IPS DF 4.7 (cell line): ENCODE measurements around the gene TMUB1.

Source experiments
- DNase-seq: peaks from one replicate; pipeline ENCODE4 v3.0.0-alpha.2; 2013; ENCODE audit warnings: low spot score; ENCODE audit errors: extremely low read depth

TMUB1 gene

DNA sequence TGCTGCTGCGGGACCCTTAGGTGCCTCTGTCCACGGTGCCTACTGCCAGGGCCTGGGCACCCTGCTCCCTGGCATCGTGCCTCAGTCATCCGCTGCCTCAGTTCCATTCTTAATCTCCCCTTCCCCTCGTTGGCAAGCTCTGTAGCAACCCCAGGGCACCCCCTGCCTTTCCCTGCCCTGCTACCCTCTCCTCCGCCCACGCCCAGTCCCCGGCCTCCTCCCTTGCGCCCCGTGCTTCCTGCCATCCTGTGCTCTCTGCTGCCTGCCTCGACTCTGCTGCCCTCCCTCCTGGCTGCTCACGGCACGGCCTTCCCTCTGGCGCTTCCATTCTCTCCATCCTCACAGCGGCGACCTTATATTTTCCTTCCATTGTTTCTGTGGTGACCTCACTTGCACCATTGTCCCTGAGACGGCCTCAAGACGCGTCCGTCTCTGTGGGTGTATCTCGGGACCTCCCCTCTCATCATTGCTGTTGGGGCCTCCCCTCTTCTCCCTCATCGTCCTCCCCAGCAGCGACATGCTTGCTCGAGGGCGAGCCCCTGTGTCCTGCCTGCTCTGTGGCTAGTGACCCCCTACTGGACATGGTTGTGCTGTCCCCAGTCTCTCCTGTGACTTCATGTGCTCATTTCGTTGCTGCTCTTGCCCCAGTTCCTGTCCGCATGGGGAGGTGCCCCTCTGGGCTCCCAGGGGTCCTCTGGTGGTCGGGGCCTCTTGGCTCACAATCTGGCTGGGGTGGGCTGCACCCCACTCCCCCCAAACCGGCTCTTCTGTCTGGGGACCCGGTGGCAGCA, 38.3 kb upstream of the TMUB1 start:
- no peak for DNase-seq

DNA sequence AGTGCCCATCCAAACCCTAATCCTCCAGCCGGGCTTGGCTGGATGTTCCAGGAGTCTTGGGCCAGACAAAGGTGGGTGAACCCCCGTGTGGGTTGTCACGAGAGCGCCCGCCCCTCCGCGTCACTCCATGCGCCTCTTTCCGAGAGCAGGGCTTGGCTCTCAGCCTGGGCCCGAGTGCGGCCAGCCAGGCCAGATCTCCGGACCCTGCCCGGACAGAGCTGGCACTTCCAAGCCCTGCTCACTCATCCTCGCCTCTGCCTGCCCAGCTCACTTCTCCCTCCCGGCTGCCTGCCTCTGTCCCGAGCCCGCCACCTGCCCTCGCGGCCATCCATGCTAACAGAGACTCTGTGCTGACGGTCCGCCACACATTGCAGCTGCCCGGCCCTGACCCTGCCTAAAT, 37.6 kb upstream of the TMUB1 start:
- no peak for DNase-seq

DNA sequence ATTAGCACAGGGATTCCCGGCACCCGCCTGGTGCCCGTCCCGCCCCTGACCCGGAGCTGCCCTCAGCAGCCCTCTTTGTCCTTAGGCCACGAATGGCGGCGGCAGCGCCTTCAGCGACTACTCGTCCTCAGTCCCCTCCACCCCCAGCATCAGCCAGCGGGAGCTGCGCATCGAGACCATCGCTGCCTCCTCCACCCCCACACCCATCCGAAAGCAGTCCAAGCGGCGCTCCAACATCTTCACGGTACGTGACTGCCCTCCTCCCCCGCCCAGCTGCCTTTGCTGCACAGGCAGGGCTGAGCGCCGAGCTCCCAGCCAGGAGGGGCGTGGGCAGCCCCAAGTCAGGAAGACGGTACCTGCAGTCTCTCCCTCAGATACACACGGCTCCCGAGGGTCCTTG, 36.6 kb upstream of the TMUB1 start:
- no peak for DNase-seq

DNA sequence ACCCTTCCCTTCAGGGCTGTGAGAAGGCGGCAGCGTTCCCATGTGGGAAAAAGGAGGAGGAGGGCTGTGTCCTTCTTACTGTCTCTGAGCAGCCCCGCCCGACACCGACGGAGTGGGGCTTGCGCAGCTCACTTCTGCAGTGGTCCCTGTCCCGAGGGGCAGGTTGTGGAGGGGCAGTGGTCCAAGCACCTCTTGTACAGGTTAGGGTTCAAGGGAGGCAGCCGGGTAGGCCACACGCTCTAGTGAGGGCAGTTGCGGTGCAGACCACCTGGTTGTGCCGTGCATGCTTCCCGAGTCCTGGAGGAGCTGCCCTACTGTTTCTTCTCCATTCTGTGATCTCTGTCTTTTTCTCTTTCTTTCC, 35.7 kb upstream of the TMUB1 start:
- DNase-seq: no peak

- DNase-seq: no peak
Observed at GRCh38 chr7:151118108-151119054, 35.1 kb upstream of the TMUB1 start.

DNA sequence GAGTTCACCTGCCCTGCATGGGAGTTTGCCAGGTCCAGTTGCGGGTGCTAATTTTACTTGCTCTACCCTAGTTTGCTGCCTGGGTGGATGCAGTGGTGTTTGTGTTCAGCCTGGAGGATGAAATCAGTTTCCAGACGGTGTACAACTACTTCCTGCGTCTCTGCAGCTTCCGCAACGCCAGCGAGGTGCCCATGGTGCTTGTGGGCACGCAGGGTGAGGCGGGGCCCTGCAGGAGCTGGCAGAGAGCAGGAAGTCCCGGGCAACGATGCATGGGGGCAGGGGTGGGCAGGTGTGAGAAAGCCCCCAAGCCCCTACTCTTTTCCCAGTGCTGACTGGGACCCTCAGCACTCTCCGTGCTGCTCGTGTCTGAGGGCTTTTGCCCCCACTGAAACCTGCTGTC, 34.3 kb upstream of the TMUB1 start:
- DNase-seq: no peak

- DNase-seq: no peak
Observed at GRCh38 chr7:151116603-151117440, 33.5 kb upstream of the TMUB1 start.

DNA sequence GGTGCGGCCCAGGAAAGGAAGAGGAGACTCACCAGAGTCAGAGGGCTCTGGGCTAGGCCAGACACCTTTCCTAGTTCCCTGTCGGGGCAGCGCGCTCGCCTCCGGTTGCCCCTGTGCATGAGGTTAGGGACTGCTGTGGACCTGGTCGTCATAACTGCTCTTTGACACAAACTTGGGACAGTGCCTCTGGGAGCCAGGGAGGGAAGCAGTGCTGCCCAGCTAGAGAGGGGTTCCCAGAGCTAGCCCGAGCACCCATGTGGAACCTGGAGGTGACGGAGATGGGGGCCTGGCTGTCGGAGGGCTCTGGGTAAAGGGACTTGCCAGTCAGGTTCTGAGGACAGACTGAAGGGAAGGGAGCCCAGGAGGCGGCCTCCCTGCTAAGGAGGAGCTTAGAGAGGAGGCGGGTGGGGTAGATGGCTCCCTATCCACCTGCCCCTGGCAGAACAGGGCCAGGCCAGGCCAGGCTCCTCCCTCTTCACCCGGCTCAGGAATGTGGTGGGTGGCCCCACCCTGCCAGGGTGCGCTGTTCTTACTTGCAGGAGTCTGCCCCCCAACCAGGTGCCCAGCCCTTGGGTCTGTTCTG, 32.6 kb upstream of the TMUB1 start:
- no peak for DNase-seq

GRCh38 chr7:151115121-151115835, 32.0 kb upstream of the TMUB1 start:
- no peak for DNase-seq

- DNase-seq: no peak
Observed at GRCh38 chr7:151114151-151115090, 31.1 kb upstream of the TMUB1 start.

GRCh38 chr7:151113344-151114150, 30.3 kb upstream of the TMUB1 start:
- DNase-seq: no peak

DNA sequence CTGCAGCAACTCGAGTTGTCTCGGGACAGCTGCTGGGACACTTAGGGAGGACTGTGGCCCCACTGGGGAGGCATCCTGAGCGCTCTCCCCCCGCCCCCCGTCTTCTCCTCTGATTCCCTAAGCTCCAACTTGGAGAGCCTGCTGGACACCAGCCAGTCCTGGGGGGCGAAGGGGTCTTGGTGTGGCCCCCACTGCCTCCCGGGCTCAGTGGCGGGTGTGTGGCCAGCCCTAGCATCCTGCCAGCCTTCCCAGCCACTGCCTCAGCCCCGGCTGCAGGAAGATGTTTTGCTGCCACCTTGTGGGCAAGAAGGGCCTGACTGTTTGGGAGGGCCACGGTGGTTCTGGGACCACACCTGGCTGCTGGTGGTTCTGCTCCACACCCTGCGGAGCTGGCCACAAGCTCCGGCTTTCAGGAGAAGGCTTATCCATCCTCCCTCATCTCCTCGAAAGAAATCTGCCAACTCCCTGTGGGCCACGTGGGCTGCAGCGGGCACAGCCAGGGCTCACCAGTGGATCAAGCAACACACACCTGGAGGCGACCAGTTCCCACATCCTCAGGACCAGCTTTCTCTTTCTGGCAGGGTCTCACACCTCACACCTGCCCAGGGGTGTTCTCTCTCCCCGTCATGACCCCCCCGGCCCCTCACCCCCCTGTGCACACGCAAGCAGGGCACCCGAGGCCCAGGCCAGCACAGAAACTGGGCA, 27.8 kb upstream of the TMUB1 start:
- DNase-seq: no peak

- DNase-seq: no peak
Observed at GRCh38 chr7:151110236-151110940, 27.1 kb upstream of the TMUB1 start.

DNA sequence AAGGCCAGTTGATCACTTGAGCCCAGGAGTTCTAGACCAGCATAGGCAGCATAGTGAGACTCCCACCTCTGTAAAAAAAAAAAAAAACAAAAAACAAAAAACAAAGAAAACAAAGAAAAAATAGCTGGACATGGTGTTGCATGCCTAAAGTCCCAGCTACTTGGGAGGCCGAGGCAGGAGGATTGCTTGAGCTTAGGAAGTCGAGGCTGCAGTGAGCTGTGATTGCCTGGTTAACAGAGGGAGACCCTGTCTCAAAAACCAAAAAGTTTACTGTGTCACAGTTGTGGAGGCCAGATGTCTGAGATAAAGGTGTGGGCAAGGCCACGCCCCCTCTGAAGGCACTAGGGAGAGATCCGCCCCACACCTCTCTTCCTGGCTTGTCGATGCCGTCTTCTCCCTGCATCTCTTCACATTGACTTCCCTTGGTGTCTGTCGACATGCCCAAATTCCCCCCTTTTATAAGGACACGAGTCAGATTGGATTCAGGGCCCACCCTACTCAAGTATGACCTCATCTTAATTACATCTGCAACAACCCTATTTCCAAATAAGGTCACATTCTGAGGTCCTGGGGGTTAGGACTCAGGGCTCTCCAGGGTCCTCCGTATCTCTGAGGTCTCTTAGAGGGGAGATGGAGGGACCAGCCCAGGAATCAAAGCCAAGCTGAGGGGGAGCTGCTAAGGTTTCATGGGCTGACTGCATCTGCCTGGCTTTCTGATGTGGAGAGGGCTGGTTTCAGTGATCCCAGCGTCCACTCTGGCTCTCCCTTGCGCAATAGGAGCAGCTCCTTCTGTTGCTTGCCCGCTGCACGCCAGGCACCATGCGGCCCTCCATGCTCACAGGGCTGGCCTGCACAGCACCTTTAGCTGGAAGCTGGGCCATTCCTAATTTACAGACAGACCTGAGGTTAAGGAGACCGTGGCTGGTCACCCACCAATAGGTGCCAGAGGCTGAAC, 26.1 kb upstream of the TMUB1 start:
- DNase-seq: no peak

GRCh38 chr7:151107882-151108281, 24.6 kb upstream of the TMUB1 start:
- DNase-seq: no peak
